Panc1 (cell line): ENCODE measurements around the gene PELI3. TPM values are rescaled to one million over a fixed set of nuclear protein-coding genes. Genes with fewer than 3 reads are reported as not detected.
A peak's percentile ranks its signal among the peaks of the same experiment; 100 is the strongest.

ENCODE experiments used
- ATAC-seq: fragments of 200-7000 bp; cut with Tn5 transposase; 2 replicates; pipeline ENCODE4 v1.9.1; 2020; ENCODE audit warnings: mild to moderate bottlenecking, moderate library complexity
- Bru-seq: library from RNA; stranded (reverse); fragments of 400-500 nt; gene quantifications from one replicate; lab custom pipeline; 2021; lab: Mats Ljungman, UMichigan
- BruChase-seq, 2 experiments: library from RNA; stranded (reverse); fragments of 400-500 nt; gene quantifications; one replicate each; lab custom pipeline; 2021; lab: Mats Ljungman, UMichigan
- BruUV-seq: library from RNA; stranded (reverse); fragments of 400-500 nt; replicated peaks from 2 replicates; lab custom pipeline; 2021; lab: Mats Ljungman, UMichigan
- CTCF ChIA-PET: fragments of 300-600 bp; sonication (Branson Sonifier 250); formaldehyde crosslinking; loops from one replicate; lab custom pipeline; 2022; ENCODE audit warnings: antibody characterized with exemption; lab: Charles Lee
- POLR2A ChIA-PET: fragments of 300-600 bp; sonication (Branson Sonifier 250); formaldehyde crosslinking; loops from one replicate; lab custom pipeline; 2022; ENCODE audit warnings: antibody characterized with exemption; lab: Charles Lee
- DNase-seq: peaks from one replicate; pipeline ENCODE4 v3.0.0-alpha.2; 2010; ENCODE audit warnings: low read depth, low spot score
- H3K27ac ChIP-seq: 2 replicates; pipeline ENCODE4 v1.5.1; 2011; ENCODE audit warnings: mild to moderate bottlenecking, low read length, inconsistent platforms
- H3K27me3 ChIP-seq: fragments of 200-500 bp; sonication (Bioruptor generic); 2 replicates; pipeline ENCODE4 v1.6.0; 2014; ENCODE audit warnings: low read length, inconsistent platforms; ENCODE audit not compliant: control insufficient read depth, insufficient read depth
- H3K36me3 ChIP-seq: fragments of 200-500 bp; sonication (Bioruptor generic); 2 replicates; pipeline ENCODE4 v1.5.1; 2014; ENCODE audit warnings: inconsistent platforms, mild to moderate bottlenecking, low read length, moderate library complexity; ENCODE audit not compliant: control insufficient read depth, insufficient read depth
- H3K4me1 ChIP-seq: 2 replicates; pipeline ENCODE4 v1.5.1; 2011; ENCODE audit warnings: inconsistent platforms, mild to moderate bottlenecking, low read length, moderate library complexity; ENCODE audit not compliant: control insufficient read depth, insufficient read depth
- H3K4me3 ChIP-seq, 2 experiments: 2 replicates each; pipeline ENCODE4 v1.5.1; 2011 to 2012; ENCODE audit warnings: low read depth in 2 of 2, low read length in 2 of 2, mild to moderate bottlenecking in 2 of 2, inconsistent platforms in 1 of 2, moderate library complexity in 1 of 2
- H3K9me3 ChIP-seq: fragments of 200-500 bp; sonication (Bioruptor generic); 2 replicates; pipeline ENCODE4 v1.5.1; 2014; ENCODE audit warnings: low read depth, mild to moderate bottlenecking, inconsistent platforms, low read length, moderate library complexity; ENCODE audit not compliant: control insufficient read depth, insufficient read depth
- POLR2AphosphoS5 ChIP-seq: IDR thresholded peaks from 2 replicates; pipeline ENCODE4 v1.6.1; 2012; ENCODE audit warnings: mild to moderate bottlenecking, low read depth, low read length, moderate library complexity
- SIN3A ChIP-seq: IDR thresholded peaks from 2 replicates; pipeline ENCODE4 v1.6.1; 2012; ENCODE audit warnings: low read depth, mild to moderate bottlenecking, low read length, moderate library complexity, borderline replicate concordance; ENCODE audit not compliant: insufficient read depth
- TCF7L2 ChIP-seq: IDR thresholded peaks from 2 replicates; pipeline ENCODE4 v1.6.1; 2011; ENCODE audit warnings: mild to moderate bottlenecking, low read depth, low read length, inconsistent platforms
- in situ Hi-C: cut with HindIII; loops from 2 replicates; pipeline ENCODE4 v1.10.0; 2016; ENCODE audit warnings: low sequenced_read_pairs, low pct_unique_long_range_greater_than_20kb
- intact Hi-C: fragments of 100-400 bp; cut with micrococcal nuclease; formaldehyde crosslinking; loops from one replicate; pipeline ENCODE4 v1.10.0; 2022; ENCODE audit not compliant: unreplicated experiment
- long read RNA-seq: library from polyadenylated mRNA; unstranded; transcript quantifications from one replicate; pipeline ENCODE4 v2.0.0, GENCODE V29; 2021; ENCODE audit not compliant: unreplicated experiment
- polyA plus RNA-seq: library from polyadenylated mRNA; unstranded; fragments of >200 nt; gene quantifications from one replicate; pipeline ENCODE4 v1.2.1, GENCODE V29; 2012; ENCODE audit warnings: missing spikeins; ENCODE audit not compliant: insufficient read length
- total RNA-seq: library from RNA; stranded (reverse); gene quantifications from one replicate; pipeline ENCODE4 v1.2.1, GENCODE V29; 2021; ENCODE audit not compliant: unreplicated experiment
- TF ChIP-seq, protein P1 (sequence below), 2 experiments: IDR thresholded peaks; 2 replicates each; pipeline ENCODE4 v1.6.1; 2011 to 2012; ENCODE audit warnings: low read depth in 2 of 2, control low read depth in 1 of 2, low read length in 1 of 2, mild to moderate bottlenecking in 1 of 2, moderate library complexity in 1 of 2; ENCODE audit not compliant: insufficient read depth in 1 of 2
- TF ChIP-seq, protein P2 (sequence below): fragments of 450-650 bp; IDR thresholded peaks from 2 replicates; pipeline ENCODE4 v1.5.1; 2017; ENCODE audit warnings: mild to moderate bottlenecking

Gene PELI3, protein sequence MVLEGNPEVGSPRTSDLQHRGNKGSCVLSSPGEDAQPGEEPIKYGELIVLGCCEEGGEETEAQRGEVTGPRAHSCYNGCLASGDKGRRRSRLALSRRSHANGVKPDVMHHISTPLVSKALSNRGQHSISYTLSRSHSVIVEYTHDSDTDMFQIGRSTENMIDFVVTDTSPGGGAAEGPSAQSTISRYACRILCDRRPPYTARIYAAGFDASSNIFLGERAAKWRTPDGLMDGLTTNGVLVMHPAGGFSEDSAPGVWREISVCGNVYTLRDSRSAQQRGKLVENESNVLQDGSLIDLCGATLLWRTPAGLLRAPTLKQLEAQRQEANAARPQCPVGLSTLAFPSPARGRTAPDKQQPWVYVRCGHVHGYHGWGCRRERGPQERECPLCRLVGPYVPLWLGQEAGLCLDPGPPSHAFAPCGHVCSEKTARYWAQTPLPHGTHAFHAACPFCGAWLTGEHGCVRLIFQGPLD
- total RNA-seq (9.1 TPM), Bru-seq, nascent RNA (percentile 49 among the genes with signal in this experiment), BruChase-seq, experiment 1, labeled RNA remaining after a 2-hour chase (percentile 52 among the genes with signal in this experiment), BruChase-seq, experiment 2, labeled RNA remaining after a 6-hour chase (percentile 52 among the genes with signal in this experiment)
- polyA plus RNA-seq = 9.1 TPM
- long read RNA-seq, transcript PELI3-201 (8 exons, 2,740 nt) = major isoform, 6 of 21 reads
- long read RNA-seq, partial matches to known transcripts = 12 of 21 reads
- long read RNA-seq, other reads (novel, unspliced or antisense) = 1 of 21 reads

DNA sequence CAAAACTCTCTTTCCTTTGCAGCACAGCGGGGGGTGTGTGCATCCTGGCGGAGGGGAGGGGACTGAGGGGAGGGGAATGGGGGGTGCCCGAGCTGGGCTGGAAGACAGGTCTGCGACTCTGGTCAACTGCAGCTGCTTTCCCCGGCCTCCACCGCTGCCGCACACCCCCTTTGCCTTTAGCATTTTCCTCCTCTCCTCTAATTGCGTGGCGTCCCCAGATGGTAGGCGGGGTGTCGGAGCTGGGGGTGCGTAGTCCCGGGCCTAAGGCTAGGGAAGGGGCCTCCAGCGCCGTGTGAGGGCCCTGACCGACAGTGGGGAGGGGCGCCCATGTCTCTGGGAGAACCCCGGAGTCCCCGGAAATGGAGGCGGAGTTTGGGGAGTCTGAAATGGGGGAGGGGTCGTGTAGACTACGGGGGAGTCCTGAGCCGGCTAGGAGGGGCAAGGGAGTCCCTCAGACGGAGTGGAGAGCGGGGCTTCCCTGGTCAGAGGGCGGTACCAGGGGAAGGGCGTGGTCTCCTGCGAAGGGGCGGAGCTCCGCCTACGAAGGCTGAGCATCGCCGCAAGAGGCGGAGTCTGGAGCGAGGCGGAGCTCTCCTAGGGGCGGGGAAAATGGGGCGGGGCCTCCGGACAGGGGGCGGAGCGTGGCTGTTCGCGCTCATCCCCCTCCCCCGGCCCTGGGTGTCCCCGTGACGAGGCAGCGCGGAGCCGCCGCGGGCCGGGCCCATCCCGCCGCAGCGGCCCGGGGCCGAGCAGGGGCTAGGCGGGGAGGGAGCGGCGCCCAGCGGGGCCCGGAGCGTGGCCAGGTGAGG is at the start of gene PELI3:
Gene PELI3, plus strand, starts transcription at position 681 of the 809 bp plus-strand sequence. CDS start 1,224 bp downstream, outside the sequence.
- intact Hi-C loops = no loop called here
- peak; percentile 97 for ATAC-seq

DNA sequence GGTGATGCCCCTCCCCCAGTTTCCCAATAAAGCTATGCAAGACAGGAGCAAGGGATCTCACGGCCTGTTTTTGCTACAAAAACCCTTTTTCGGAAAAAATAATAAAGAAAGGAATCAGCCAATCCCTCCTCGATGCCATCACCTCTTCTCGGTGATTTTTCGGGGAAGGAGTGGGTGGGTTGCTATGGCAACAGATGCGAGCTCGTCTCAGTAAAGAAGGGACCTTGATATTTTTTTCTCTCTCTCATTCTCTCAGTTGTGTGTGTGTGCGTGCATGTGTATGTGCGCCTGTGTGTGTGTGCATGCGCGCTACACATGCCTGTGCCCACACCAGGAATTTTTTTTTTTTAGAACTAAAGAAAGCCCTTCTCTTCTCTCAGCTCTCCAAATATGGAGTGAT is 49.7 kb upstream of the PELI3 start:
- TF ChIP-seq, protein P1, sequence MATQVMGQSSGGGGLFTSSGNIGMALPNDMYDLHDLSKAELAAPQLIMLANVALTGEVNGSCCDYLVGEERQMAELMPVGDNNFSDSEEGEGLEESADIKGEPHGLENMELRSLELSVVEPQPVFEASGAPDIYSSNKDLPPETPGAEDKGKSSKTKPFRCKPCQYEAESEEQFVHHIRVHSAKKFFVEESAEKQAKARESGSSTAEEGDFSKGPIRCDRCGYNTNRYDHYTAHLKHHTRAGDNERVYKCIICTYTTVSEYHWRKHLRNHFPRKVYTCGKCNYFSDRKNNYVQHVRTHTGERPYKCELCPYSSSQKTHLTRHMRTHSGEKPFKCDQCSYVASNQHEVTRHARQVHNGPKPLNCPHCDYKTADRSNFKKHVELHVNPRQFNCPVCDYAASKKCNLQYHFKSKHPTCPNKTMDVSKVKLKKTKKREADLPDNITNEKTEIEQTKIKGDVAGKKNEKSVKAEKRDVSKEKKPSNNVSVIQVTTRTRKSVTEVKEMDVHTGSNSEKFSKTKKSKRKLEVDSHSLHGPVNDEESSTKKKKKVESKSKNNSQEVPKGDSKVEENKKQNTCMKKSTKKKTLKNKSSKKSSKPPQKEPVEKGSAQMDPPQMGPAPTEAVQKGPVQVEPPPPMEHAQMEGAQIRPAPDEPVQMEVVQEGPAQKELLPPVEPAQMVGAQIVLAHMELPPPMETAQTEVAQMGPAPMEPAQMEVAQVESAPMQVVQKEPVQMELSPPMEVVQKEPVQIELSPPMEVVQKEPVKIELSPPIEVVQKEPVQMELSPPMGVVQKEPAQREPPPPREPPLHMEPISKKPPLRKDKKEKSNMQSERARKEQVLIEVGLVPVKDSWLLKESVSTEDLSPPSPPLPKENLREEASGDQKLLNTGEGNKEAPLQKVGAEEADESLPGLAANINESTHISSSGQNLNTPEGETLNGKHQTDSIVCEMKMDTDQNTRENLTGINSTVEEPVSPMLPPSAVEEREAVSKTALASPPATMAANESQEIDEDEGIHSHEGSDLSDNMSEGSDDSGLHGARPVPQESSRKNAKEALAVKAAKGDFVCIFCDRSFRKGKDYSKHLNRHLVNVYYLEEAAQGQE (IDR thresholded peaks at IDR 0.05; ENCODE audit: insufficient read depth in 1 of 2, low read depth in 2 of 2, low read length in 1 of 2) = 0 out of 4 replicates have a peak, but pooled peaks of 1 of the 2 experiments have one; percentile 37
- TF ChIP-seq, protein P2, sequence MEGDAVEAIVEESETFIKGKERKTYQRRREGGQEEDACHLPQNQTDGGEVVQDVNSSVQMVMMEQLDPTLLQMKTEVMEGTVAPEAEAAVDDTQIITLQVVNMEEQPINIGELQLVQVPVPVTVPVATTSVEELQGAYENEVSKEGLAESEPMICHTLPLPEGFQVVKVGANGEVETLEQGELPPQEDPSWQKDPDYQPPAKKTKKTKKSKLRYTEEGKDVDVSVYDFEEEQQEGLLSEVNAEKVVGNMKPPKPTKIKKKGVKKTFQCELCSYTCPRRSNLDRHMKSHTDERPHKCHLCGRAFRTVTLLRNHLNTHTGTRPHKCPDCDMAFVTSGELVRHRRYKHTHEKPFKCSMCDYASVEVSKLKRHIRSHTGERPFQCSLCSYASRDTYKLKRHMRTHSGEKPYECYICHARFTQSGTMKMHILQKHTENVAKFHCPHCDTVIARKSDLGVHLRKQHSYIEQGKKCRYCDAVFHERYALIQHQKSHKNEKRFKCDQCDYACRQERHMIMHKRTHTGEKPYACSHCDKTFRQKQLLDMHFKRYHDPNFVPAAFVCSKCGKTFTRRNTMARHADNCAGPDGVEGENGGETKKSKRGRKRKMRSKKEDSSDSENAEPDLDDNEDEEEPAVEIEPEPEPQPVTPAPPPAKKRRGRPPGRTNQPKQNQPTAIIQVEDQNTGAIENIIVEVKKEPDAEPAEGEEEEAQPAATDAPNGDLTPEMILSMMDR = no peak
- TF ChIP-seq TCF7L2 = no peak
- TF ChIP-seq SIN3A = no peak
- Histone ChIP-seq H3K4me3 (no peak overlapping the region), H3K4me1 (0 out of 2 replicates have a peak, but pooled peaks cover 4% of the 10 kb centered on the region), H3K9me3 (no peaks in the 10 kb centered on the region), H3K27ac (no peak overlapping the region), H3K36me3 (no peaks in the 10 kb centered on the region), H3K27me3 (peaks cover 22% of the 10 kb centered on the region)
- BruUV-seq = no TSS peak
- POLR2A ChIA-PET = no interaction called here
- CTCF ChIA-PET = no interaction called here
- no peak for ATAC-seq
- DNase-seq = no peak
- intact Hi-C loops = no loop called here
- in situ Hi-C loops = no loop called here

More for the DNA sequence above, at the start of gene PELI3:
- Histone ChIP-seq H3K4me3 (peak within 1 kb of the TSS; percentile 70 to 82), H3K4me1 (peaks cover 11% of the 10 kb centered on the region), H3K36me3 (no peaks in the 10 kb centered on the region), H3K27ac (peak within 1 kb of the TSS; percentile 77), H3K9me3 (no peaks in the 10 kb centered on the region), H3K27me3 (no peaks in the 10 kb centered on the region)
- in situ Hi-C loops = no loop called here
- ChIA-PET POLR2A (interaction anchor here (0.6 kb wide), 9 partner anchors 17 to 388 kb away, joined by 3 to 10 read pairs (median 3); partner anchors contain the start of gene RCE1), CTCF (interaction anchor here (0.6 to 1.1 kb wide), 15 partner anchors 12 to 1626 kb away, joined by 3 to 10 read pairs (median 4); partner anchors contain the start of genes MRPL11 and ZDHHC24)
- DNase-seq = no peak
- BruUV-seq = no TSS peak
- TF ChIP-seq POLR2AphosphoS5 = peak; percentile 9; the same call in 1 of the 2 replicates
- TF ChIP-seq, protein P2 = no peak
